ENCODE results near the gene TIGAR. TPM values are rescaled to one million over a fixed set of nuclear protein-coding genes. Genes with fewer than 3 reads are reported as not detected.

Gene TIGAR
- total RNA-seq, 1 experiment from 2014 or later = 10.2 TPM

DNA sequence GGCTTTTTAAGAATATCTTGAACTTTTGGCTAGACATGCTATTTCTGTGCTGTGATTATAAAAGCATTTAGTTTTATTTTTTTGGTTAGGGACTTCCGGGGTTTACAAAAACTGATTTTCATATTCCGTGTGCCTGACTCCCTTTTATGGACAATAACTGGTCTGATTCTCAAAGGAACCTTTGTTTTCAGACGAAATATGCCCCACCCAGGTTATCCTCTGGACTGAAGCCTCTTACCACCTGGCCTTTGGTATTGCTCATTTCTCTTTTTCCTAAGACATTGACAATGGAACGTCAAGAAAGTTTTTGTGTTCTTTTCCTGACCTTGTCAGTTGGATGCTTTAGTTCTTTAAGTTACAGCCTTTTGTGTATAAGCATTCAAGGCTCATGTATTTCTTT is 10.8 kb downstream of the TIGAR start:
- H3K9me3 ChIP-seq (replicated peaks) = no peaks in the 10 kb centered on the region
- no peaks in the 10 kb centered on the region for H3K27me3 ChIP-seq (replicated peaks)
- no peak for DNase-seq (ENCODE audit: low read depth in 1 of 2, low spot score in 2 of 2)
- H3K4me1 ChIP-seq (replicated peaks) = no peaks in the 10 kb centered on the region
- H3K36me3 ChIP-seq = peaks cover 32% of the 10 kb centered on the region
- H3K27ac ChIP-seq = no peak overlapping the region
- no peak overlapping the region for H3K4me3 ChIP-seq

DNA sequence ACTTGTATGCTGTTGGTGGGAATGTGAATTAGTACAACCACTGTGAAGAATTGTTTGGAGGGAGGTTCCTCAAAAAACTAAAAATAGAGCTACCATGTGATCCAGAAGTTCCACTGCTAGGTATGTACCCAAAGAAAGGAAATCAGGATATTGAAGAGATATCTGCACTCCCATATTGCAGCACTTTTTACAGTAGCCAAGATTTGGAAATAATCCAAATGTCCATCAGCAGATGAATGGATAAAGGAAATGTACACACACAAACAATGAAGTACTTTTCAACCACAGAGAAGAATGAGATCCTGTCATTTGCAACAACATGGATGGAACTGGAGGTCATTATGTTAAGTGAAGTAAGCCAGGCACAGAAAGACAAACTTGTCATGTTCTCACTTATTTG is 25.9 kb downstream of the TIGAR start:
- Histone ChIP-seq H3K27ac (no peak overlapping the region), H3K4me3 (no peak overlapping the region), H3K27me3 (replicated peaks) (no peaks in the 10 kb centered on the region), H3K36me3 (peaks cover 50% of the 10 kb centered on the region), H3K9me3 (replicated peaks) (no peaks in the 10 kb centered on the region), H3K4me1 (replicated peaks) (no peaks in the 10 kb centered on the region)
- DNase-seq (ENCODE audit: low read depth in 1 of 2, low spot score in 2 of 2) = no peak

DNA sequence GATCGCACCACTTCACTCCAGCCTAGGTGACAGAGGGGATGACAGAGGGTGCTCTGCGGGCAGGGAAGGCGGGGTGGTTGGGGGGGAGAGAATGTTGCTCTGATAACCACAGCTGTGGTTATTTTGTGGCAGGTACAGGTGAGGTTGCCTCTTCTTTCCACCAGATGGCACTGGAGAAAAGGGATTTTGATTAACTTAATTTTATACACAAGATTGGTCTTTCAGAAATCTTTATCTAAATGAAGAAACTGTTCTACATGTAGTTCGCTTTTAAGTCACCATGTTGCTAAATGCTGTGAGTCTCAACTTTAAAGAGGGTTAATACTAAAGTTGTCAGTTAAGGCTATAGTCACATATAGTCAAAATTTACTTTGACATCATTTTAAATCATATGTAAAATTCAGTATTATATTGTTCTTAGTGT is 32.8 kb downstream of the TIGAR start:
- no peak overlapping the region for H3K4me3 ChIP-seq
- peaks cover 40% of the 10 kb centered on the region for H3K36me3 ChIP-seq
- no peaks in the 10 kb centered on the region for H3K9me3 ChIP-seq (replicated peaks)
- no peak for DNase-seq (ENCODE audit: low read depth in 1 of 2, low spot score in 2 of 2)
- H3K4me1 ChIP-seq (replicated peaks) = no peaks in the 10 kb centered on the region
- no peaks in the 10 kb centered on the region for H3K27me3 ChIP-seq (replicated peaks)
- no peak overlapping the region for H3K27ac ChIP-seq

DNA sequence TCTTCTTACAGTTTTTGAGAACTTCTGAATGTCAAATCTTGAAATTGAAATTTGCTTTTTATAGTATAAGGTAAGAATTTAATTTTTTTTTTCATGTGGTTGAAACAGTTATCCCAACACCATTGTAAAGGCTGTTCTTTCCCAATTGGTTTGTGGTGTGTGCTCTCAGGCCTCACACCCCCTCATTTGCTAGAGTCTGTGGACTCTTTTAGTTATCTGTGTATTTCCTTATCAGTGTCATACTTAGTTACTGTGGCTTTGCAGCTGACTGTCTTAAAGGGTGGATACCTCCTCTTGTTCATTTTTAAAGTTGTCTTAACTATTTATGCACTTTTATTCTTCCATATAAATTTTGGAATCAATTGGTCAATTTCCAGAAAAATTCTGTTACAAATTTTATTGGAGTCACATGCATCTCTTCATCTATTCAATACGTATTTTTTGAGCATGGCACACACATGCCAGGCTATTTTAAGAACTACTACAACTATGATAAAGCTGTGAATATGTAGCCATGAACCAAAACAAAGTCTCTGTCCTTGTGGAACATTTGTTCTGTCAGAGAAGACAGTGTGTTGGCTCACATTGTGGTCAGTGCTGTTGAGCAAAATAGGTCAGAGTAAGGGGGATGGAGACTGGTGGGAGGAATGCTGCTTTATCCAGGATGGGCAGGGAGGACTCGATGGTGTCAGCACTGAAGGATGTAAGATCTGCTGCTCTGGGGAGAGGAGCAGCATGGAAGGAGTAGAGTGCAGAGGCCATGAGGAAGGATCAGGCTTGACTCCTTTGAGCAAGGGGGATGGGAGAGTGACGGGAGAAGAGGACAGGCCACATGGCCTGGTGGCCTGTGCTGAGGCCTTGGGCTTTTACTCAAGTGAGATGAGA is 34.4 kb downstream of the TIGAR start:
- Histone ChIP-seq H3K27me3 (replicated peaks) (0 out of 2 replicates have a peak, but pooled peaks cover 2% of the 10 kb centered on the region), H3K27ac (no peak overlapping the region), H3K4me3 (no peak overlapping the region), H3K4me1 (replicated peaks) (no peaks in the 10 kb centered on the region), H3K9me3 (replicated peaks) (no peaks in the 10 kb centered on the region), H3K36me3 (peaks cover 30% of the 10 kb centered on the region)
- DNase-seq (ENCODE audit: low read depth in 1 of 2, low spot score in 2 of 2) = no peak

DNA sequence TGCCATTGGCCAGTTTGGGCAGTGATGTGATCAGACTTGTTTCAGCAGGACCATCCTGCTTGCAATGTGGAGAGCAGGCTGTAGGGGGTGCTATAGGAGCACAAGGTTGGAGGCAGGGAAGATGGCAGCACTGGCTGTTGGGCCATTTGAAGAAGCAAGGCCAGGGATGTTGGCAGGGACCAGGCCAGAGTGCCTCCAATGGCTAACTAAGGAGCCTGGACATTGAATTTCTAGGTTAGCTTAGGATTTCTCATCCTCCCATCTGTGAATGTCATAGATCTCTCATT is 35.0 kb downstream of the TIGAR start:
- peak in 1 of 2 experiments; percentile 55 for DNase-seq (ENCODE audit: low read depth in 1 of 2, low spot score in 2 of 2)
- Histone ChIP-seq H3K4me3 (no peak overlapping the region), H3K27ac (no peak overlapping the region), H3K9me3 (replicated peaks) (no peaks in the 10 kb centered on the region), H3K4me1 (replicated peaks) (no peaks in the 10 kb centered on the region), H3K36me3 (peaks cover 28% of the 10 kb centered on the region), H3K27me3 (replicated peaks) (peaks cover 6% of the 10 kb centered on the region; the same call in 1 of the 2 replicates)

DNA sequence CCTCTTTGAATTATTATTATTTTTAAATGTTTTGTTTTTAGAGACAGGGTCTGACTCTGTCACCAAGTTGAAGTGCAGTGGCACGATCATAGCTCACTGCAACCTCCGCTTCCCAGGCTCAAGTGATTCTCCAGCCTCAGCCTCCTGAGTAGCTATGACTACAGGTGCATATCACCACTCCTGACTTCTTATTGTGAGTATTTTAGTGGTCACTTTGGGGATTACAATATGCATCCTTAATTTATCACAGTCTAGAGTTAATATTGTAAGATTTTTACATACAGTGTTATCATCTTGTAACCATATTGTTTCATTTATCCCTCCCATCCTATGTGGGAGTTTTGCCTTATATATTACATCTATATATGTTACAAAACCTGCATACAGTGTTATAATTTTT is 45.1 kb downstream of the TIGAR start:
- no peak for DNase-seq (ENCODE audit: low read depth in 1 of 2, low spot score in 2 of 2)
- H3K4me3 ChIP-seq = no peak overlapping the region
- no peak overlapping the region for H3K27ac ChIP-seq
- peaks cover 22% of the 10 kb centered on the region; the same call in 1 of the 2 replicates for H3K27me3 ChIP-seq (replicated peaks)
- no peaks in the 10 kb centered on the region for H3K36me3 ChIP-seq
- no peaks in the 10 kb centered on the region for H3K9me3 ChIP-seq (replicated peaks)
- no peaks in the 10 kb centered on the region for H3K4me1 ChIP-seq (replicated peaks)

DNA sequence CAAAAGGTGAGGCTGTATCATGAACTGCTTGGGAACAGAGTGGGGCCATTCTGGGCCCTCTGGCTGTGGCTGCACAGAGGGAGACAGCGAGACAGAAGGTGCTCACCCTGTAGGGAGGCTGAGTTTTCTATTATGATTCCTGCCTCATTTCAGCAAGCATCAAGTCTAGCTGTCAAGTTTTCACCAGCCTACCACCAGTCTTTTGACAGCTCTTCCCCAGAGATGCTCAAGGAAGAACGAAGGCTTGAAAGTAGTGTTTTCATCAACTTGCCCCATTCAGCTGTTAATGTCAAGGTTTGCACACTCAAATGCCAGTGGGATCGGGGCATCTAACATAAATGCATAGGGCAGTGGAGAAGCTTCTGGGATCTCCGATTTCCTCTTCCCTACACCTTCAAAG is 48.5 kb downstream of the TIGAR start:
- DNase-seq (ENCODE audit: low read depth in 1 of 2, low spot score in 2 of 2) = no peak
- H3K9me3 ChIP-seq (replicated peaks) = no peaks in the 10 kb centered on the region
- H3K4me3 ChIP-seq = no peak overlapping the region
- H3K27ac ChIP-seq = no peak overlapping the region
- H3K36me3 ChIP-seq = no peaks in the 10 kb centered on the region
- no peaks in the 10 kb centered on the region for H3K4me1 ChIP-seq (replicated peaks)
- H3K27me3 ChIP-seq (replicated peaks) = peaks cover 25% of the 10 kb centered on the region

DNA sequence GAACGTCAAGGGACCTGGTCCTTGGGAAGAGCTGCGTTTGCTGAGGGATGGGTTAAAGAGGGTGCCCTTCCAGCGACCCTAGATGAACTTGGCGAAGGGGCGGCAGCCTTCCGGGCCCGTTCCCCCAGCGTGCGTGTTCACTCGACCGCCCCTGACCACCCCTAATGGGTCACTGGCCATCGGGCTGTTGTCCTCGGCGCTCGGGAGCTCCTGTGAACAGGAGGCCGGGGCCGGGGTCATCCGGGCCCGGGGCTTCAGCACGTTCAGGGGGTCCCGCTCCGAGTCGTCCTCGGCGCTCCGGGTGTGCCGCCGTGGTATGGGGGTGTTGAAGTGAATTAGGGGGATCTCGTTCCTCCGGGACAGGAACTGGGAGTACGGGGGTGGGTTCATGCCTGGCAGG is 49.3 kb downstream of the TIGAR start:
- Histone ChIP-seq H3K9me3 (replicated peaks) (no peaks in the 10 kb centered on the region), H3K27me3 (replicated peaks) (peaks cover 23% of the 10 kb centered on the region), H3K4me1 (replicated peaks) (no peaks in the 10 kb centered on the region), H3K4me3 (no peak overlapping the region), H3K27ac (no peak overlapping the region), H3K36me3 (no peaks in the 10 kb centered on the region)
- DNase-seq (ENCODE audit: low read depth in 1 of 2, low spot score in 2 of 2) = no peak

DNA sequence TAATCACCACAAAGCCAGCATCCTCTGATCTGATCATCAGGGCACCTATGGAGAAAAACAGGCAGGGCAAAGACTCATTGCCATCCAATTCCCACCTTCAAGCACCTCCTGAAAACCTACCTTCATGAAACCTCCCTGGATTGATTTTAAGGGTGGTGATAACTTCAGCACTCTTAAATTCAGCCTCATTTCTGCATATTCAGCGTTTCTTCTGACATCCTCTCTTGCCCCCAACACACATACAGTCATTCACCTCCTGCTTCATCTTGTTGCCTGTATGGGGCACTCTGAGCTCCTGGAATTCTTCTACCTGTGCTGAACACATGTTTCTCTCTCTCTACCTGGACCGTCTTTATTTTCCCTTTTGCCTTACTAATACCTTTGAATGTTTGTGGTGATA is 51.6 kb downstream of the TIGAR start:
- Histone ChIP-seq H3K4me3 (no peak overlapping the region), H3K9me3 (replicated peaks) (no peaks in the 10 kb centered on the region), H3K27ac (no peak overlapping the region), H3K27me3 (replicated peaks) (peaks cover 19% of the 10 kb centered on the region), H3K4me1 (replicated peaks) (no peaks in the 10 kb centered on the region), H3K36me3 (no peaks in the 10 kb centered on the region)
- DNase-seq (ENCODE audit: low read depth in 1 of 2, low spot score in 2 of 2) = no peak

DNA sequence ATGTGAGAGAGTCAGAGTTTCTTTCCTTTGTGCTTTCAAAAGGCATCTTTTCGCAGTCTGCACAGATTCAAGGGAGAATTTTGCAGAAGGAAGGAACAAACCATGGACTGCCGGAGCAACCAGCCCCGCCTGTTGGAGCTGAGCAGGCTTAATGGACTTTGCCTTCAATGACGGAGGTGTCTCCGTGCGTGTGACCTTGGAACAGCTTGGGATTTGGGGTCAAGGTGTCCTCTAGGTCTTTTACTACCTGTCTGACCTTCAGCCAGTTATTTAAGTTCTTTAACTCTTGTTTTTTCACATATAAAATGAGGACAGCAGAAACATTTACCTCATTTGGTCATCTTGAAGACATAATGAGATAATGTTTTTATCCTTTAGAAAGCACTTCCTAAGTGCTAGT is 54.4 kb downstream of the TIGAR start:
- no peaks in the 10 kb centered on the region for H3K4me1 ChIP-seq (replicated peaks)
- no peaks in the 10 kb centered on the region for H3K9me3 ChIP-seq (replicated peaks)
- peaks cover 28% of the 10 kb centered on the region for H3K27me3 ChIP-seq (replicated peaks)
- DNase-seq (ENCODE audit: low read depth in 1 of 2, low spot score in 2 of 2) = no peak
- H3K4me3 ChIP-seq = no peak overlapping the region
- H3K36me3 ChIP-seq = no peaks in the 10 kb centered on the region
- H3K27ac ChIP-seq = no peak overlapping the region

DNA sequence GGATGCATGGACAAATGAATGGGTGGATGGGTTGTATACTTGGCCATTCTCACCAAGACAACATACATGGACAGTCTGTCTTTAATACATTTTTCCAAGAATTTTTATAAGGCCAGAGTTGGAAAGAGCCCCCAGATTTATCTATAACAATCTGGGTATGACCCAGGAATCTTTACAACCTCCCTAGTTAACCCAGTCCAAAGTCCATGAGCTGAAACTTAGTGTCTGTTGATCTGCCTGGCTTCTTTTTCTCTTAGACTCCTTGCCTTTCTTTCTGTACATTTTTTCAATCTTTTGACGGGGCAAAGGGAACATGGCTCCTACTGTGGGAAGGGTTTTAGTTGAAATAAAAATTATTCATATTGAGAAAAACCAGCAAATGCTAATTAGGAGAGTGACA is 57.8 kb downstream of the TIGAR start:
- no peak for DNase-seq (ENCODE audit: low read depth in 1 of 2, low spot score in 2 of 2)
- Histone ChIP-seq H3K4me1 (replicated peaks) (no peaks in the 10 kb centered on the region), H3K9me3 (replicated peaks) (no peaks in the 10 kb centered on the region), H3K36me3 (no peaks in the 10 kb centered on the region), H3K27ac (no peak overlapping the region), H3K27me3 (replicated peaks) (peaks cover 42% of the 10 kb centered on the region), H3K4me3 (no peak overlapping the region)

DNA sequence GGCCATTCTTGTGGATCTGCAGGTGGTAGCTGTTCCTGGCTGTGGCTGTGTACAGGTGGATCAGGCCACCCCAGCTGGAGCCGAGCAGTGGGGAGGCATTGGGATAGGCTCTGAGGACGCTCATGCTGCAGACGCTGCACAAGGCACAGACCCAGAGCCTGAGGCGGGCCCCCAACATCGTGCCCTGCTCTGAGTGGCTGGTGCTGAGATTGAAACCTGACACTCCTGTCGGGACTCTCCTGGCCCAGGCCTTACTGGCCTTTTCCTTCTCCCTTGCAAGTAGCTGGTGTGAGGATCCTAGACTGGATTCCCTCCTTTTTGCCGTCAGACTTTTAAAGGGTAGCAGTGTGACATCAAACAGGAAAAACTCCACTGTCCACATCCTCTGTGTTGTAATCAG is 58.4 kb downstream of the TIGAR start, which contains the start of gene FGF23:
Gene FGF23 (minus strand): TSS at position 308 of the 400 bp plus-strand sequence. CDS start 130 bp downstream, at position 178.
- Histone ChIP-seq H3K4me1 (replicated peaks) (no peaks in the 10 kb centered on the region), H3K4me3 (no peak within 1 kb of the TSS), H3K36me3 (no peaks in the 10 kb centered on the region), H3K27ac (no peak within 1 kb of the TSS), H3K9me3 (replicated peaks) (no peaks in the 10 kb centered on the region), H3K27me3 (replicated peaks) (peaks cover 40% of the 10 kb centered on the region)
- no peak for DNase-seq (ENCODE audit: low read depth in 1 of 2, low spot score in 2 of 2)

DNA sequence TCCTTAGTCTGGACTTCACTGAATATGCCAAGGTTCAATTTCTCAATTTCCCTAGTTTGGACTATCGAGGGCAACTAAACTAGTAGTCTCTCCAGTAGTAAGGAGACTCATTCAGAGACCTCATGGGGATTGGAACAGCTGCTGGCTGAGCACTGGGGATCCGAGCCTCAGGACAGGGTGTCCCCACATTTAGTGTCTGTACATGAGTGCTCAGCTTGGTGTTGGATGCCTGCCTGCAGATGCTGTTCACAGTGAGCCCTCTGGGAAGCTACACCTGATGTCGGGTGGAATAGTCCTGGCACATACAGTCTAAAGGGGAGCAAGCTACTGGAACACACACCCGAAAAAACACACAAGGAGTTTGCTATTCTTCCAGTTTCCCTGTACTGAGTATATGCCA is 59.3 kb downstream of the TIGAR start:
- Histone ChIP-seq H3K9me3 (replicated peaks) (no peaks in the 10 kb centered on the region), H3K4me1 (replicated peaks) (no peaks in the 10 kb centered on the region), H3K36me3 (no peaks in the 10 kb centered on the region), H3K27ac (no peak overlapping the region), H3K27me3 (replicated peaks) (peaks cover 40% of the 10 kb centered on the region), H3K4me3 (no peak overlapping the region)
- no peak for DNase-seq (ENCODE audit: low read depth in 1 of 2, low spot score in 2 of 2)

DNA sequence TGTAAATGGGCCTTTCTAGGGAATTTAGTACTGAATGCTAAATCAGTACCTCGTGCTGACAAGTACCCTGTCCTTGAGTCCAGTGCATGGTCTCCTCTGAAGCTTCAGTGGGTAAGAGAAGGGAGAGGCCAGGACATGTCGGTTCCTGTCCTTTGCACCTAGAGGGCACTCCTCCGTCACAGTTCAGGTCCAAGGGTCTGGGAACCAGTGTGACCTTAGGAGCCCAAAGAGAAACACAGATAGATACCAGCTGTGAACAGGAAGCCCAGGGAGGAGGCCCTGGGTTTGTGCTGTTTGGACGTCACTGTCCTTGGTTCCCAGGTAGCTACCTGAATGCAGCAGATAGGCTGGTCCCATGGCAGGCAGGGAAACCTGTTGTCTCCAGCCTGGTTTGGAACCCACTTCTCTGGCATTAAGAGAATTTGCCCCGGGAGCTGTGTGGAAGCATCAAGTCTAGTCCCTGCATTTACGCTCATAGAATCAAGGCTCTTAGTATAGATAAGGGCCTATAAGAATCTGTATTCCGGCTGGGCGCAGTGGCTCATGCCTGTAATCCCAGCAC is 62.4 kb downstream of the TIGAR start:
- no peaks in the 10 kb centered on the region for H3K4me1 ChIP-seq (replicated peaks)
- no peak for DNase-seq (ENCODE audit: low read depth in 1 of 2, low spot score in 2 of 2)
- H3K27ac ChIP-seq = no peak overlapping the region
- H3K9me3 ChIP-seq (replicated peaks) = no peaks in the 10 kb centered on the region
- H3K4me3 ChIP-seq = no peak overlapping the region
- H3K36me3 ChIP-seq = no peaks in the 10 kb centered on the region
- peaks cover 37% of the 10 kb centered on the region for H3K27me3 ChIP-seq (replicated peaks)

All from SJSA1 (cell line).